Pons (tissue), 1 donor: ENCODE measurements around the gene UQCRQ.
"Not testable (repeated sequence)": the region's sequence is repeated elsewhere in the genome, so short reads cannot be mapped to it uniquely, and the experiment has no call there.

Experiments
- DNase-seq: peaks from one replicate; pipeline ENCODE4 v3.0.0-alpha.2; 2016; ENCODE audit warnings: low spot score

UQCRQ gene

GRCh38 chr5:132832612-132833011 is 33.8 kb upstream of the UQCRQ start:
- no peak for DNase-seq

- no peak for DNase-seq
These were observed 32.4 kb upstream of the UQCRQ start for GRCh38 chr5:132834057-132834456.

- no peak for DNase-seq
These were observed 29.6 kb upstream of the UQCRQ start for GRCh38 chr5:132836852-132837251.

- no peak for DNase-seq
These were observed 28.6 kb upstream of the UQCRQ start for GRCh38 chr5:132837868-132838267.

GRCh38 chr5:132838516-132839282 is 27.7 kb upstream of the UQCRQ start:
- no peak for DNase-seq

GRCh38 chr5:132839426-132840301 is 26.8 kb upstream of the UQCRQ start:
- DNase-seq: no peak

- no peak for DNase-seq
These were observed 26.1 kb upstream of the UQCRQ start for GRCh38 chr5:132840313-132840712.

- no peak for DNase-seq
These were observed 25.5 kb upstream of the UQCRQ start for GRCh38 chr5:132840896-132841295.

GRCh38 chr5:132841305-132841704 is 25.1 kb upstream of the UQCRQ start:
- DNase-seq: no peak

GRCh38 chr5:132848270-132848669 is 18.2 kb upstream of the UQCRQ start:
- no peak for DNase-seq

- DNase-seq: no peak
These were observed 17.1 kb upstream of the UQCRQ start for GRCh38 chr5:132849347-132849746.

GRCh38 chr5:132850066-132850465 is 16.4 kb upstream of the UQCRQ start:
- DNase-seq: no peak

- no peak for DNase-seq
These were observed 13.1 kb upstream of the UQCRQ start for GRCh38 chr5:132853323-132853722.

GRCh38 chr5:132853790-132854189 is 12.7 kb upstream of the UQCRQ start:
- no peak for DNase-seq

GRCh38 chr5:132854301-132854700 is 12.1 kb upstream of the UQCRQ start:
- DNase-seq: no peak

GRCh38 chr5:132854992-132855391 is 11.4 kb upstream of the UQCRQ start:
- DNase-seq: not testable (repeated sequence)

- no peak for DNase-seq
These were observed 10.4 kb upstream of the UQCRQ start for GRCh38 chr5:132856011-132856410.

- no peak for DNase-seq
These were observed 6.5 kb upstream of the UQCRQ start for GRCh38 chr5:132859889-132860437.

- no peak for DNase-seq
These were observed 5.7 kb upstream of the UQCRQ start for GRCh38 chr5:132860742-132861141.

- DNase-seq: peak; percentile 44
These were observed 637 bp upstream of the UQCRQ start for GRCh38 chr5:132865668-132866341.

- DNase-seq: no peak
These were observed 607 bp downstream of the UQCRQ start for GRCh38 chr5:132867046-132867451.

GRCh38 chr5:132868754-132869153 is 2.3 kb downstream of the UQCRQ start:
- DNase-seq: no peak
